Ishikawa (cell line): ENCODE data around the gene PDZD8.

Experiments used
- EP300 ChIP-seq: IDR thresholded peaks from 2 replicates; pipeline ENCODE4 v1.6.1; 2012; ENCODE audit warnings: borderline replicate concordance
- FOXM1 ChIP-seq: IDR thresholded peaks from 2 replicates; pipeline ENCODE4 v1.6.1; 2012; ENCODE audit warnings: low read depth, borderline replicate concordance
- NFIC ChIP-seq: IDR thresholded peaks from 2 replicates; pipeline ENCODE4 v1.6.1; 2012
- YY1 ChIP-seq: IDR thresholded peaks from 2 replicates; pipeline ENCODE4 v1.6.1; 2012; ENCODE audit warnings: low read depth
- TF ChIP-seq, protein P1 (sequence below): IDR thresholded peaks from 2 replicates; pipeline ENCODE4 v1.6.1; 2012

DNA sequence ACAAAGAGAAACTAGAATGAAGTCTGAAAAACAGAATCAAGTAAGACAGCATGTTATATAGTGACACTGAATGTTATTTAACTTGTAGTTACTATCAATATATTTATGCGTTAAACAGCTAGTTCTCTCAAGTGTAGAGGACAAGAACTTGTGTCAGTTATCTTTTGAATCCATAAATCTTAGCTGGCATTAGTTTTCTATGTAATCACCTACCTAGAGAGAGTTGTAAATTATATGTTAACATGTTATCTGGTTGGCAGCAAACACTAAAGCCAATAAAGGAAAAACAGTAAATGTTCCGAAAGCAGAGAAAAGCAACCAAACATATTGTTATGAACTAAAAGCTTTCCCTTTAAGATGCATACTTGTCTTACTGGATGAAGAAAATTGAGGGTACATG is 97.6 kb downstream of the PDZD8 start:
- TF ChIP-seq FOXM1 (no peak), NFIC (no peak), EP300 (no peak), YY1 (no peak)
- TF ChIP-seq, protein P1, sequence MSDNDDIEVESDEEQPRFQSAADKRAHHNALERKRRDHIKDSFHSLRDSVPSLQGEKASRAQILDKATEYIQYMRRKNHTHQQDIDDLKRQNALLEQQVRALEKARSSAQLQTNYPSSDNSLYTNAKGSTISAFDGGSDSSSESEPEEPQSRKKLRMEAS, result no peak
